NCI-H2171 (cell line): Measurements from ENCODE around the gene GOLGA6B.
"Not testable (repeated sequence)": the region's sequence is repeated elsewhere in the genome, so short reads cannot be mapped to it uniquely, and the experiment has no call there.

ENCODE experiments used
- DNase-seq: peaks from one replicate; lab custom pipeline; 2025; lab: John Stamatoyannopoulos, UW

Gene GOLGA6B

DNA sequence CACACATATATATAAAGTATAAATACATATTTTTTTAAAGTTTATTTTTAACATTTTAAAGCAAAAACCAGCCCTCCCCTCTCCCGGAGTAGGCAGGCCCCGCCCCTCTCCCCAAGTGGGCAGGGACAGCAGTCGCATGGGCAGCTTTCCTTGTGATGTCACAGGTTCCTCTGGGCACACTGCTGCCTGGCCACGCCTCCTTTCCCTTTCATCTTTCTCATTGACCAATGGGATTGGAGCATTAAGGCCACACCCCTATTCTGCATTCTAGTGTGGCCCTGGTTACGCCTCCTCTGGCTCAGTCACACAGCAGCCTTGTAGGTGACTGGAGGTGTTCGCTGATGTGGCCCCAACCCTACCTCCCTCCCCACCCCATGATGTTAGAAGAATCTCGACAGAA lies at the start of gene GOLGA6B:
GOLGA6B (plus strand) TSS at position 301 of the 400 bp plus-strand sequence; CDS start at position 342, 41 bp downstream.
- DNase-seq, result not testable (repeated sequence)

GRCh38 chr15:72604794-72605193 lies 49.7 kb upstream of the GOLGA6B start:
- no peak for DNase-seq

DNA sequence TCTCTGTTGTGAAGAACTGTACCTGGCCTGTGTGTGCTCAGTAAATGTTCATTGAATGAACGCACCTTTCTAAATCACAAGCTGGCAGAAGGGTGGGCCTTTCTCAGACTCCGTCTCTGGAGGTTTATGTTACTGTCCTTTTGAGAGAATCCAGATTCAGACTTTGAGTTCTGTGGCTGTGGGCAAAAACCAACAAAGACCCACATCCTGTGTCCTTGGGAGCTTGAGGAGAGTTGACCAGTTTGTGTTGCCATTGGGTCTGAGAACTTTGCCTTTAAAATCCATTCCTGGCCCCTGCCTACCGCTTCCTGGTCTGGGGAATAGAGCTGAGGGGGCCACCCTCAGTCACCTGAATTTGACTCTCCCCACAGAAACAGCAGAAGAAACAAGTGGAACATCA lies 46.4 kb upstream of the GOLGA6B start:
- not testable (repeated sequence) for DNase-seq

- no peak for DNase-seq
Observed at GRCh38 chr15:72609862-72610261, 44.6 kb upstream of the GOLGA6B start.

DNA sequence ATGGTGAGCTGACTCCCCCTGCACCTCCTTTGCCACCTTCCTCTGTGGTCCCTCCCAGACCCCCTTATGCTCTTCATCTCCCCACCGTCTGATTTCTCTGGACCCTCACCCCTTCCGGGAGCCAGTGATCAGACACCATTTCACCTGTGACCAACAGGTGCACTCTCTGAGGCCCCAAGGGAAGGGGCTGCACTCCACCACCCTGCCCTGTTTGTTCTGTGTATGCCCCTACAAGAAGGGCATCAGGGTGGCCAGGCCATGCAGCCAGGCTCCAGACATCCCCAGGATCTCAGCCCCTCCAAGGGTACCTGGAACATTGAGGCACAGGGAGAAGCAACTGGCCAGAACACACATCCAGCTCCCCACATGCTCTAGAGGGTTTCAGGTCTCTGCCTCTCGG lies 42.2 kb upstream of the GOLGA6B start:
- not testable (repeated sequence) for DNase-seq

GRCh38 chr15:72614810-72615532 lies 39.5 kb upstream of the GOLGA6B start:
- DNase-seq, result no peak

GRCh38 chr15:72615533-72616233 lies 38.8 kb upstream of the GOLGA6B start:
- DNase-seq, result not testable (repeated sequence)

GRCh38 chr15:72616491-72617210 lies 37.8 kb upstream of the GOLGA6B start:
- no peak for DNase-seq

- not testable (repeated sequence) for DNase-seq
Observed at GRCh38 chr15:72623854-72624253, 30.6 kb upstream of the GOLGA6B start.

- not testable (repeated sequence) for DNase-seq
Observed at GRCh38 chr15:72626153-72626552, 28.3 kb upstream of the GOLGA6B start.

- DNase-seq, result not testable (repeated sequence)
Observed at GRCh38 chr15:72628249-72629067, 26.0 kb upstream of the GOLGA6B start.

DNA sequence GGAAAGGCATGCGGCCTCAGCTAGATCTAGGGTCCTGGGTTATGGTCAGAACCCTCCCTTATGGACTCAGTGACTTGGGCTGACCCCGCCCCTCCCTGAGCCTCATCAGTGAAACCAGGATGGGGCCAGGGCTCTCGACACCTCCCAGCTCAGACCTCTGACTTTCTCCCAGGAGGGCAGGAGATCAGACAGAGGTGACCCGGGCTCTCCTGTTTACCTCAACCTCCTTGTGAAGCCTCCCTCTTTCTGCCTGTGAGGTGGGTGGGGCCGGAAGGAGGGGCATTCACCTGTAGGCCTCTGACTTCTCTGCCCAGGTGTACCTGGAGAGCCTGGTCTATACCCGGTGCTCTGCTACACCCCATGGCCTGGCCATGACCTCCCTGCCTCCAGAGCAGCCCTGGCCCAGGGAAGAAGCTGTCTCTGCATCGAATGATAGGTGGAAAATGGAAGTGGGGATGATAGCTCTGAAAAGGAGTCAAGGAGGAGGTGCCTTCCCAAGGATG lies 25.4 kb upstream of the GOLGA6B start:
- not testable (repeated sequence) for DNase-seq

DNA sequence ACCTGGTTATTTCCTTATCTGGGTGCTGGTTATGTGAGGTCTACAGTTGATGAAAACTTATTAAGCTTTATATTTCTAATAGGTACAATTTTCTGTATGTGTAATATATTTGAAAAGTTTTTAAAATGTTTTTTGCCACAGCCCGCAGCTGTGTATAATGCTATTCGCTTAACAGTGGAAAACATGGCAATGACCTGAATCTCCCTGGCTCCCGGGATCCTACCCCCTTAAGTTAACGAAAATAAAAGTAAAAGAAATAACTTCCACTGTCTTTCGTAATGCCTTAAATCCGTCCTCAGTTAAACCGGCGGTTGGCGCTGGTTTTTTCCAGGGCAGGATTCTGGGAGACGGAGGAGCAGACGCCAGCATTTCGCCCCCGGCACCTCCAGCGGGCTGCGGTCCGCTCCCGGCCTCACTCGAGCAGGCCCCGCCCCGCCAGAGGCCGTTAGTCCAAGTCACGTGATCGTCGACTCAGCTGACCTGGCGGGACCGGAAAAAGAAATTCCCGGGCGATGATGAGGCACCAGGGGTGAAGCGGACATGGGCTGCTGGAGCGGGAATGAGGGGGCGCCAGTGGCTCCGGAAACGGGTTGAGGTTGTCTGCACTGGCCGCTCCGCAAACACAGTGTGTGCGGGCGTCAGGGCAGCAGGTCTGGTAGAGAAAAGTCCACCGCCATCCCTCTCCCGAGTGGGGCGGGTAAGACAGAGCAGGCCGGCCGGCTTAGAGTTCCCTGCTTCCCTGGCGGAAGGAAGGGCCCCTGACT lies 17.8 kb upstream of the GOLGA6B start:
- not testable (repeated sequence) for DNase-seq

- DNase-seq, result not testable (repeated sequence)
Observed at GRCh38 chr15:72639759-72640483, 14.6 kb upstream of the GOLGA6B start.

DNA sequence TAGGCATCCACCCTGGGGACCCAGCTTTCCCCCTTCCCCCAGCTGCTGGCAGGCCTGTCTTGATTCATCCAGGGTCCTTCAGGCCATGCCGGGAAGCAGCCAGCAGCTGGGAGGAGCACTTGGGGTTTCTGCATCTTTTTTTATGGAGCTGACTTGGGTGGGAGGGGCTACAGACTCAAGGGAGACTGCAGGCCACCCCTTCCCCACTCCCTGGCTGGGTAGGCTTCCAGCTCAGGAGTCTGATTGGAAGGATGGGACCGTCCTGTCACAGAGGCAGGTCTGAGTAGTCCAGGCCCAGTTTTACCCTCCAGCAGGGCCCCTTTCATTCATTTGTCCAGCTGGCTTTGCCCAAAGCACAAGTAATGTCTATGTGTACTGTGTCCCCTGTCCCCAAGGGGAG lies 12.2 kb upstream of the GOLGA6B start:
- DNase-seq, result not testable (repeated sequence)

- not testable (repeated sequence) for DNase-seq
Observed at GRCh38 chr15:72648631-72649253, 5.8 kb upstream of the GOLGA6B start.

DNA sequence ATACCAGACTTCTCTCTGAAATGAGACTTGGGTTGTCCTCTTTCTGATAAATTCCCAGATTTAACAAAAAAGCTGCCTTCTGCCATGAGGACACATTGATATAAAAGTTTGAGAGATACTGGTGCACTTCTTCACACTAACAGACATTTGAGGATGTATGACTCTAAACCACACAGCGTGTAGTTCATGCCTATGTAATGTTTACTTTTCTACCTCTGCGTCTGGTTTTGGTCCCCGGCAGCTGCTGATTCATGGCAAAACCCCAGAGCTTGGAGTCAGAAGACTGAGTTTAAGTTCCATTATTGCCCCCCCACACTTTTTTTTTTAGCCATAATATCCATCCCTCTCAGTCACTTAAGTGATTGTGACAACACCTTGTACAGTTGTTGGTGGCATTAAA lies 1.5 kb downstream of the GOLGA6B start:
- DNase-seq, result not testable (repeated sequence)

DNA sequence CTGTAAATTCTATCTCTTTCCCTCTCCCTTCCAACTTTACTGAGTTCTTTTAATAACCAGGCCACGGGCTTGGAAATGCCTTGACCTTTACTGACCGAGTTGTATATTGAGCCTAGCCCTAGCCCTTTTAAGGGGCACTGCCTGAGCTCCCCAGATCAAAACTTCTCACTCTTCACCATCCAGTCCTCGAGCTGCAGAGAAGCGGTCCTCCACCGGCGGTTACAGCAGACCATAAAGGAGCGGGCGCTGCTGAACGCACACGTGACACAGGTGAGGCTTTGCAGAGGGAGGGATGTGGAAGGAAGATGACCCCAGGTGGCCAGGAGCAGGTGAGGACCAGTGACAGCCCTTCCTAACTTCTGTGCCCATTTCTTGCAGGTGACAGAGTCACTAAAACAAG lies 6.6 kb downstream of the GOLGA6B start:
- not testable (repeated sequence) for DNase-seq

- not testable (repeated sequence) for DNase-seq
Observed at GRCh38 chr15:72663931-72664330, 9.4 kb downstream of the GOLGA6B start.

GRCh38 chr15:72665706-72666105 lies 11.2 kb downstream of the GOLGA6B start:
- DNase-seq, result not testable (repeated sequence)
